HTR-8/SVneo (cell line): ENCODE measurements around the gene NR3C2.

ENCODE experiments used
- DNase-seq: peaks from one replicate; pipeline ENCODE4 v3.0.0; 2011; ENCODE audit warnings: low spot score, mixed read lengths; ENCODE audit not compliant: insufficient read length
- FAIRE-seq: peaks from 2 replicates; lab custom pipeline; 2011; peaks lifted over from hg19 to GRCh38; lab: Jason Lieb, UNC

NR3C2 gene

DNA sequence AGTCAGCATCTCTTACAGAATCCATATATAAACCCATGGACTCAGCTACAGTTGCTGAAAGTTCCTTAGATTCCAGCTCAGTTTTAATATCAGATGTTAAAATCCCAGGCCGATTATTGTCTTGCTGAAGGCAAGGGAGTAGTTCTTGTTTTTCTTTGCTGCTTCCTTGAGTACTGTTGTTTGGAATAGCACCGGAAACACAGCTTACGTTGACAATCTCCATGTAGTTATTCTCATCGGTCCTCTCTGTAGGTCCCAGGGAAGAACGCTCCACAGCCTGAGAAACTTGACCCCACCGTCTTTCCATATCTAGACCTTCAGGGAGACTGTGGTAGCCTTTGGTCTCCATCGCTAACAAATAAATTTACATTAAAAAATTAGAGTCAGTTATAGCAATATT is 5.7 kb downstream of the NR3C2 start:
- DNase-seq, result no peak
- no peak for FAIRE-seq

DNA sequence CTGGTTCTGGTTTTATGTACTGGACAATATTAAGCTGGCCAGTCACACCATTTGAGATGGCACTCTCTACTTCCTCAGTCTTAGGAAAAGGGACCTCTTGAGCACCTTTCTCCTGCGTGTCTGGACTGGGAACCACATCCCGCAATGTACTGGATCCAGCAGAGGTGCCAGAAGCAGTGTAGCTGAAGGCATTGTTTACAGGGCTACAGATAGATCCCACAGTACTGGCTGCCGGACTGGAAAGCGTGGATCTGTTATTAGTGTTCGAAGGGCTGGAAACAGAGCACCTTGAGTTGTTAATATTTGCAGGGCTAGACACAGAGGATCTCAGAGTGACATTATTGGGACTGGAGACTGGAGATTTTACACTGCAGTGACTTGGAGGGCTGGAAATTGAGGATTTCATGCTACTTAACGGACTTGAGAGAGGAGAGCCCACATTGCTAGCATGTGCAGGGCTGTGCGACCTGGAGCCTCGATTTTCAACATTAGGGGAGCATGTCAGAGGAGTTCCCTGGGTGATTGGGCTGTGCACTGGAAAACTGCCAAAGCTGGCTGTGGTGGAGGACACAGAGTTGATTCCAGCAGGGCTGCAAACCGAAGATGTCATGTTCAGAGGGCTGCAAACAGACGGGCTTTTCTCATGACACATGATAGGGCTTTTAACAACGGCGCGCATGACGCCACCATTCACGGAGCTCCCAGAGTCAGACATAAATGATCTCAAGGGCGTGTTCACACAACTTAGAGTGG is 6.4 kb downstream of the NR3C2 start:
- no peak for FAIRE-seq
- DNase-seq, result no peak

DNA sequence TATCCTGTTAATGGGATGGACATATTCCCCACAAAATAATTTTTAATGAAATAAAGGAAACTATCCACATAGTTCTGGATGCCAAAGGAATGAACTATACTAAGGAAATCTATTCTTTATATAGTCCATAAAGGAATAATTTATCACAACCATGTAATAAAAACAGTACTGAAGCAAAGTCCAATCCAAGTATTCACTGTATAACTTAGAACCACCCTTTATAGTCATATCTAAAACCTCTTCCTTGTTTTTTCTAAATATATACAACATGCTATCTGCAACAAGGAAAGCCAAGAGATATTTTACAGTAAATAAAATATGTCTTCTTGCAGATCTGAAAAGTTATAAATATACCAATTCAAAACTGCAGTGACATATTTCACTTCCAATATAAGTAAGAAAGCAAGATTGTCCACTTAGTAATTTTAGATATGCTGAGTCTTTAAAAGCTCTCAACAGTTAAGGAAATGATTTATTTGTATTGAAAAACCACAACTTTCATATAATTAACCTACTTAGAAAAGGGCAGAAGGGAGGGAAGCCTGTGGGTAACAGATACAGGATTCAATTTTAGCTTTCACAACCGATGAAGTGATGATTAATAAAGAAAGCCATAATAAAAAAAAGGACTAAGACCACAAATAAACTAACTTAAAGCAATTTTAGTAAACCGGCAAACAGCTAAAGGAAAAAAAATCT is 8.0 kb downstream of the NR3C2 start:
- FAIRE-seq (no peak), DNase-seq (no peak)

DNA sequence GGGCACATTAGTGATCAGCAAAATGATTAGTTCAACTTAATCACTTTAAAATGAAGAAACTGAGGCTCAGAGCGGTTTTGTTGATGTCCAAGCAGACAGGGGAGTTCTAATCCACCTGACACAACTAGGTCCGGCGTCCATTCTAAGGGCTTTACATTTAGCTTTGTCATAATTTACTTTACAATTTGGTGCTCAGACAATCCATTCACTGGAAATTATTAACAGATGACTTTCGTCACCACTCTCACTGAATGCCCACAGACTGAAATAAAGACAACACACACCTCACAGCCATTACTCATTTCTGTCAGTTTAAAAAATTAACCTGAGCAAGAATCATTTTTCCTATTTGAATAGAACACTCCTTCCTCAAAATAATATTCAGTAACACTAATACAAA is 10.8 kb downstream of the NR3C2 start:
- no peak for DNase-seq
- FAIRE-seq, result no peak

DNA sequence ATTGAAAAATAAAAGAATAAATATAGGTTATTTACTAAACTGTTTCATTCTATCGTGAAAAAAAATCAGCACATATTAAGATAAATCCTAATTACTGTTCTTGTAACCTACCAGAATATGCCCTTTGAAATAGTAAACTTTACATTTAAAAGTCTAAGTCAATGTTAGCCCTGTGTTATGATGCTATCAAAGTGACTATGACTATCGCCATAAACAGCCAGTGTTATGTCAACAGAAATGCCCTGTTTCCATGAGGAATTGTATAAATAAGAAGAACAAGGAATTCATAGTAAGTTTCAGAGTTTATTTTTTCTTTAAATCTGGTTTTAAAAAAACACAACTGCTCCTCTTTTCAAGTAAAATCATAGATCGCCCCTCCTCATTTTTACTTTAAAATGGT is 11.4 kb downstream of the NR3C2 start:
- DNase-seq (no peak), FAIRE-seq (no peak)

DNA sequence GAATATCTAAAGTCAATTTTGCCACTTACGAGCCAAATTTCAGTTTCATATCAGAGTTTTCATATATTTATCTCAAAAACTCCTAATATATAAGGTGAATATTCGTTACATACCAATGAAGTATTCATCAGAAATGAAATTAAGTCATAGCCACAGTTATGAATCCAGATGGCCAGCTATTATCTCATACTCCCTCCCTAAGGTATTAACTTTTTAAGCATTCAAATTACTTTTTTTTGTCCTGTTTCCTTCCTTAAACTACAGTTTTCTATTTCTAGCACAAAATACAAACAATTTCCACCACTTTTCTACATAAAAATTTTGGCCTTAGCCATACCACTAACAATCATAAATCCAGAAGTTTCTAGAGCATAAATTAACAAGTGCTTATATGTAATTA is 13.0 kb downstream of the NR3C2 start:
- DNase-seq (no peak), FAIRE-seq (no peak)

DNA sequence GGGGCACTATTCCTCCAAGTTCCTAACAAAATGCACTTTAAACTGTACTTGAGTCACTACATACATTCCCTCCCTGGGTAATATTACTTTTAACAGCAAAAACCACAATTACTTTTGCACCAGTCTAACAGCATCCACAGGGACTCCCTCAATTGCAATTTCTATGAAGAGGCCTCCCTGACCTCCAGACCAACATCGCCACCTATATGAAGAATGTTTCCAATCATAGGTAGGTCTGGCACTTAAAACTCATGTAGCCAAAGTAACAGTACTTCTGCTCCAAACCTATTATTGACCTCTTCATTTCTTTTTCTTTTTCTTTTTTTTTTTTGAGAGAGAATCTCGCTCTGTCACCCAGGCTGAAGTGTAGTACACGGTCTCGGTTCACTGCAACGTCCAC is 15.6 kb downstream of the NR3C2 start:
- DNase-seq (no peak), FAIRE-seq (no peak)

DNA sequence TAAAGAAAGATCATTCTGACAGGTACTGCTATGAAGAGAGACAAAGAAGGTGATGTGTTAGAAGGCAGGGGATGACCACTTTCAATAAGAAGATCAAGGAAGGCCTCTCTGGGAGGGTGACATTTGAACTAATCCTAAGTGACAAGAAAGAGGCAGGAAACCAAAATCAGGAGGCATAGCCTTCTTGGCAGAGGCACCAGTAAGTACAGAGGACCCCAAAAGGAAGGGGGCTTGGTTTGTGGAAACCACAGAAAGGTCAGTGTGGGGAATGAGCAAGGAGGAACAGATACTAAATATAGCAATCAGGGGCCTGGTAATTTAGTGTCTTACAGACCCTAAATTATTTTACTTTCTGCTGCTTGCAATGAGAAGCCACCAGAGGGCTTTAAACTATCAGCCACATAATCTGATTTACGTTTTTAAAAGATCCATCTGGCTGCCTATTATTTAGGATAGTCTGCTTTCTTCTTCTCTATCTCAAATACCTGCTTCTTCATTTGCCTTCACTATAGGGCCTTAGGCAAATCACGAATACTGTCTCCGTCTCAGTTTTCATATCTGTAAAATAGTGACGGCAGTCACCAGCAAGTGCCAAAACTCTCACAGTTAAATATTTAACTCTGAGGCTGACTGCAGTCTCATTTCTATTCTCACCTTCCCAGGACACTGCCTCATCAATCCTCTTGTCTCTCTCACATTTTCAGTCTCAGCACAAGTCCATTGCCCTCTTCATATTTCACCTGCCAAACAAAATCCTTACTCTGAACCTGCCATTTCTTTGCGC is 16.7 kb downstream of the NR3C2 start:
- FAIRE-seq, result no peak
- no peak for DNase-seq

DNA sequence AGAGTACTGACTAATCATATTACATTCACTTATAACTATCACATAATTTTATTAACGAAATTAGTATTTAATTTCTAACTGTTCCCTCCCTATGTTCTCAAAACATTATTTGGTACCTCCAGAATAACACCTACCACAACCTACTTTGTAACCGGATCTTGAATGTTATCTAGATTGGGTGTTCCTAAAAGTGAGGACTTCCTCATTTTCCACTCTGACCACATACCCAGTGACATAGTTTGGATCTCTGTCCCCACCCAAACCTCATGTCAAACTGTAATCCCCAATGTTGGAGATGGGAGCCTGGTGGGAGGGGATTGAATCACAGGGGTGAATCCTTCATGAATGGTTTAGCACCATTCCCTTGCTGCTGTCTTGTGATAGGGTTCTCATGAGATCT is 21.8 kb downstream of the NR3C2 start:
- DNase-seq (no peak), FAIRE-seq (no peak)

DNA sequence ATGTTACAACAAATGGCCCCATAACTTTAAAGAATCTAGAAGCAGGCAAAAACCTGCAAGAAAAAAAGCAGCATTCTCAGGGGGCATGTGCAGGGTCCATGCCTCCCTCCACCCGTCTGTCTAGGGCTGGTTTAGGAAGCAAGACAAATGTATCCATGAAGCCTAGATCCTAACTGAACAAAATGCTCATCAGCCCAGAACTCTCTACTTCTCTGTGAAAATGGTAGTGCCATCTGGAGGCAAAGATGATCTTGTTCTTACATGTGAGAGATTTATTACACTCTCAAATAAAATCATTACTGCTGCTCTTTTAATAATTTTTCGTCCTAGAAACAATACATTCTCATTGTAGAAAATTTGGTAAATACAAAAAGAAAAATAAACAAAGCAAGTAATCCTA is 26.7 kb downstream of the NR3C2 start:
- DNase-seq, result no peak
- no peak for FAIRE-seq

DNA sequence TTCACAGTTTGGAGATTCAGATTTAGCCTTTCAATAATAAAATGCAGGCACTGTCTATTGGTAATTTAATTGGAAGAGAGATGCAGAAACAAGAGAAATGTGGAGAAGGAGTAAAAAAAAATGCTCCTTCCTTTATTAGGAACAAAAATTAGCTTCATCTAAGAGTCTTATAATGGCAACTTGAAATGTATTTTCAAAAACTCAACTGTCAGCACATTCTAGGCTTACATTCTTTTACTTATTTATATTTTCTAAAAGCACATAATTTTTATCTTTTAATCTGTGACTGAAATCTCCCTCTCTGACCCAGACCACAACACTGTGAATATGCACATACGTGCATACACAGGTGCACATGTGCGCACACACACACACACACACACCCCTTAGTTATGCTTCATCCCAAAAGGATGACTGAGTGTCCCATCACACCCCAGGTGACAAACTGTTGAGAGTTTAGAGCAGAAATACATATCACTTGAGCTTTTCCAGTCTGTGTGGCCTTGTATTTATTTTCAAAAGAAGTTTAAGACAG is 29.7 kb downstream of the NR3C2 start:
- FAIRE-seq (no peak), DNase-seq (no peak)

DNA sequence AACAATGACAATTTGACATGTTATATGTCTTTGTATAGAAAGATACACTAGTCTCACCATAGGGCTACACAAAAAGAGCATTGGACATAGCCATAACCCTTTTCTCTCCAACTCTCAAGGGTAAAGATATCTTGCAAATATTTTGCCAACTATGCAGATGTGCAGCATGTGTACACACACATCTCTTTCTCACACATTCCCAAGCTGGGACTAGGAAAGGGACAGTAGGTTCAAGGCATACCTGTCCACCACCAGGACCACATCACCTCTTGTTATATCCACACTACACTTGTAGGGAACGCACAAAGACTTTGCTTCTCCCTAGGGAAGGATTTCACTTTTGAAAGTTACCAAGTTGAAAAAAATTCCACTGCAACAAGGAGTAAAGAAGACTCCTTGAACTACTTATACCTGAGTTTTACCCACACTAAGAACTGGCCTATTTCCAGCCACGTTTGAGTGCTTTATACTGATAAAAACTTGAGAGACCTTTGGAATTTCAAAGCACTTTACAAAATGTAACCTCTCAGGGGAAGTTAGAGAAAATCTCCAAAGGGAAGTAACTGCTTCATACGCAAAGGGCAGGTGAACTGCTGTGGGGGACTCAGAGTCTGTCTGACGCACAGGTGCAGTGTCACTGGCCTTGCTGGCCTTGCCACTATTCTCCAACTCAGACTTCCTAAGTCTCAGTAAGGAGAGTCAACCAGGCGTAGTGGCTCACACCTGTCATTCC is 36.9 kb downstream of the NR3C2 start:
- FAIRE-seq, result no peak
- no peak for DNase-seq

DNA sequence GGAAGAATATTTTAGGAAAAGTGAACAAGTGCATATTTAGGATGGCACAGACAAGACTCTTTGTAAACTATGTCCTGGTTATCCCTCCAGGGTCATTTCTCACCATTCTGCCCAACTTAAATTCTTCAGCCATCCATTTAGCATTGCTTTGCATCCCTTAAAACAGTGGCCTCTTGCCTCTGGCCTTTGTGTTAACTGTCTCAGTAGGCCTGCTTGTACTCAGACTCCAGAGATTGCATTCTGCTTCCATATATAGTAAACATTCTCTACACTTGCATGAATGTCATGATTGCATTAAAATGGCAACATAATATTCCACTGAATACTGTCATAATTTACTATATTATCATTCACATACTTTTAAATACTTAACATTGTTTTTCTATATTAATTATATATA is 43.2 kb downstream of the NR3C2 start:
- DNase-seq, result no peak
- FAIRE-seq, result no peak

DNA sequence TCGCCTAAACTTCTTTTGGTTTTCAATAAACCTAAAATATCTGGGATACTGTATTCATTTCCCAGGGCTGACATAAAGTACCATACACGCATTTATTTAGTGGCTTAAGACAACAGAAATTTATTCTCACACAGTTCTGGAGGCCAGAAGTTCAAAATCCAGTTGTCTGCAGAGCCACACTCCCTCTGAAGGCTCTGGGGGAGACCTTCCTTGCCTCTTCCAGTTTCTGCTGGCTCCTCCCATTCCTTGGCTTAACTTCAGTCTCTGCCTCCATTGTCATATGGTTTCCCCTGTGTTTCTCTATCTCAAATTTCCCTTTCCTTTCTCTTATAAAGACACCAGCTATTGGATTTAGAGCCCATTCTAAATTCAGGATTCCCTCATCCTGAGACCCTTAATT is 44.4 kb downstream of the NR3C2 start:
- no peak for DNase-seq
- no peak for FAIRE-seq

DNA sequence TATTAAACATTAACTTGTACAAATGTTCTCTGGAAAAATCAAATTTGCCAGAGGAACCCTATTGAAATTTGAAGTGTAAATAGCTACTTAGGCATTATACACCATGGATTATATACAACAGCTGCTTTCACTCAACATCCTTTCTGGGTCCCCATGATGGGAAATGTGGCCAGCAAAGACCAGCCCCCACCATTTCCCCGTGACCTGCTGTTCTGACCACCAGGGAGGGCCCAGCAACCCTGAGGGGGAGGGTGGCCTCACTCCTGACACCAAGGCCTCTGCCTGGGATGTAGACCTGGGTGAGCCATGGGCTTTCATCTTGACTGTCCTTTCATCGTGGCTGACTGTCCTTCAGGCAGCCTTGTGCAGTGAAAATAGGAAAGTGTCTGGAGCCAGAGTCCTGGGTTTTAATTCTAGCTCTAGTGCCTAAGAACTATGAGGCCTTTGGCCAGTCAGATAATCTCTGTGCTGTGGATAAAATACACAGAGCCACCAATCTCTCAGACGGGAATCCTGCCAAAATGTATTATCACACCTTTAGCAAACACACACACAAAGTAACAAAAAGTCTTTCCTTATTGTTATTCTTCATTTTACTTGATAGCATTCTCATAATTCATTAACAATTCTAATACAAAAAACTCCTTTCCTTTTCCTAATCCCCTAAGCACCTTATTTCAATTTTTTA is 45.1 kb downstream of the NR3C2 start:
- FAIRE-seq (no peak), DNase-seq (no peak)

DNA sequence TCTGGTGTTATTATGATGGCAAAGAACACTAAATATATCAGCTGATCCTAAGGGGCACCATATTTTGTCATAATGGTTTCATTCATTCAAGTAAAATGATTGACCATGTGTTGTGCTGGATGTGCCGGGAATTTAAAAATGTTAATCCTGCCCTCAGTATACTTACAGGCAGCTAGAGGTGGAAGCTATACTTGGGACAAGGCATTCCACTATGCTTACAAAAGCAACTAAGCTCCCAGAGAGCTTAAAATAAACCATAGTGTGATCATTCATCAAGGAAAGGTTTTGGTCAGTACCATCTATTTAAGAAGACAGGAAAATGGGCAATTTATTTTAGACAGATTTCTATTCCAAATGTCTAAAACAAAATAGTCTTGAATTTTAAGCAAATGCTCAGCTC is 46.4 kb downstream of the NR3C2 start:
- no peak for DNase-seq
- no peak for FAIRE-seq

DNA sequence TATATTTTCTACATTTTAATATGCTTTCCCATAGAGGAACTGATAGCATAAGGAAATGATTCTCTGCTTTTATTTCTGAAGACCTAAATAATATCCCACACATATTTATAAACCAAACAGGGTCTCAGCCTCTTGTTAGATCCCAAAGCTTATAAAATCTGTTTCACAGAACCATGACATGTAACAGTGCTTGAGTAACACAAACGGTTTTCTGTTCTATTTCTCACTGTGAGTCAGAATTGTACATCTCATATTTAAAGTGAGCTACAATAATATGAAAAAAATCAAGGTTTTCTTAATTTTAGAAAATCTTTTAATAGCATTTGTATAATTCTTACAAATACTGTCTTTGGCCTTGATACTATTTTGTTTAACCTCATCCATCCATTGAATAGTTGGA is 51.2 kb downstream of the NR3C2 start:
- no peak for FAIRE-seq

DNA sequence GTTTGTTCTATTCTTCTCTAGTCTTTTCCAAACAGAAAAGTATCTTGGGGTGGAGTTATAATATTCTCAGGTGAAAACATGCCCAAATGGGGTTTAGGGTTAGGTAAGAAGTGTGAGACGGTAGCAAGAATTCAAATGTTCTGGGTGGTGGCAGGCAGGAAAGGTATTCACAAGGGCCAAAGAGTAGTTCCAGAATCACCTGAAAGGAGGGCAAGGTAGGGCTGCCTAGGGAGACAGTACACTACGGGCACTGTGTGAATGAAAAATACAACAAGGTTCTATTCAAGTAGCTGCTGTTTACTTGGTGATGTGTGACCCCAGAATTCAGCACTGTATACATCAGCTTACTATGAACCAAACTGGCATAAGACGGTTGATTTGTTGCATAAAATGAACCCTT is 51.9 kb downstream of the NR3C2 start:
- no peak for DNase-seq
- FAIRE-seq, result no peak

More for the DNA sequence above, 51.2 kb downstream of the NR3C2 start:
- no peak for DNase-seq

DNA sequence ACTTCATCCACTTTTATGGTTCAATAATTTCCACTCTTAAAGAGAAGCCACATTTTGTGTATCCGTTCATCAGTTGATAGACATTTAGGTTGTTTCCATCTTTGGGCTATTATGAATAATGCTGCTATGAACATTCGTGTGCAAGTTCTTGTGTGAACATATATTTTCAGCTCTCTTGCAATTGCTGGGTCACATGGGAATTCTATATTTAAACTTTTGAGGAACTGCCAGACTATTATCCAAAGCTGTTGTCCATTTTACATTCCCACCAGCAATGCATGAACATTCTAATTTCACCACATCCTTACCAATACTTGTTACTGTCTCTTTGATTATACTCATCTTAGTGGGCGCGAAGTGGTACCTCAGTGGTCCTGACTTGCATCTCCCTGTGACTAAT is 61.9 kb downstream of the NR3C2 start:
- FAIRE-seq, result no peak
- no peak for DNase-seq

DNA sequence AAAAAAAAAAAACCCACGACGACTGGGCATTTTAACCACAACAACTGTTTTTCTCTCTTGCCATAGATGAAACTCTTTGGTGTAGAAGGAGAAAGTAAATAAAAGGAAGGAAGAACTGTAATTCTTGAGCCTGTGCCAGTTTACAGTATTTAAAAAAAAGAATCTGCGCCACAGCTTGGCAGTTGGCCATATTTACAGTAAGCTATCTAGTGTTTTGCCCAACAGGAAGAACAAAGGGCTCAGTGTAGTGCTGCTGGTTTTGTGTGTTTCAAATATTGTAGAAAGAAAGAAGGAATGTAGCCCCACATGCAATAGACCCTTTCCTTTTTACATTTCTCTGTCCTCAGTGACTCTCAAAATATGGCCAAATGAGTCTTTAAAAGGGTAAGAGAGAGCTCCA is 66.1 kb downstream of the NR3C2 start:
- no peak for FAIRE-seq
- peak; percentile 1 for DNase-seq
